HepG2 (cell line): ENCODE data around the gene PRKCZ.

ENCODE experiments used
- ARHGAP35 ChIP-seq: sonication (generic); formaldehyde crosslinking; IDR thresholded peaks from 2 replicates; pipeline ENCODE4 v1.9.0; 2022; ENCODE audit warnings: mild to moderate bottlenecking, inconsistent platforms, moderate library complexity, missing genetic modification reagents, borderline replicate concordance
- CHD2 ChIP-seq: IDR thresholded peaks from 2 replicates; pipeline ENCODE4 v1.6.1; 2011; ENCODE audit warnings: low read depth, low read length, improper control_type of control experiment
- CTCF ChIP-seq: sonication (generic); formaldehyde crosslinking; IDR thresholded peaks from 2 replicates; pipeline ENCODE4 v1.5.0; 2020; ENCODE audit warnings: mild to moderate bottlenecking, missing genetic modification reagents, moderate library complexity
- KAT8 ChIP-seq: IDR thresholded peaks from 2 replicates; pipeline ENCODE4 v1.6.1; 2016; ENCODE audit warnings: missing genetic modification reagents, missing compliant biosample characterization
- LBX2 ChIP-seq: sonication (generic); formaldehyde crosslinking; IDR thresholded peaks from 2 replicates; pipeline ENCODE4 v1.5.0; 2020; ENCODE audit warnings: missing genetic modification reagents, mild to moderate bottlenecking, borderline replicate concordance
- PHF20 ChIP-seq: sonication (generic); formaldehyde crosslinking; IDR thresholded peaks from 2 replicates; pipeline ENCODE4 v1.5.0; 2020; ENCODE audit warnings: mild to moderate bottlenecking, missing genetic modification reagents
- RARG ChIP-seq: sonication (generic); formaldehyde crosslinking; IDR thresholded peaks from 2 replicates; pipeline ENCODE4 v1.4.0; 2020; ENCODE audit warnings: low read depth, mild to moderate bottlenecking, missing genetic modification reagents
- TAF1 ChIP-seq: sonication (generic); formaldehyde crosslinking; IDR thresholded peaks from 2 replicates; pipeline ENCODE4 v1.4.0; 2020; ENCODE audit warnings: missing genetic modification reagents
- ZNF704 ChIP-seq: sonication (generic); formaldehyde crosslinking; IDR thresholded peaks from 2 replicates; pipeline ENCODE4 v1.8.1; 2023; ENCODE audit warnings: mild to moderate bottlenecking, inconsistent platforms, moderate library complexity, missing genetic modification reagents, borderline replicate concordance
- ZNF710 ChIP-seq: sonication (generic); formaldehyde crosslinking; IDR thresholded peaks from 2 replicates; pipeline ENCODE4 v1.5.0; 2020; ENCODE audit warnings: mild to moderate bottlenecking, missing genetic modification reagents, borderline replicate concordance
- ZNF780A ChIP-seq: sonication (generic); formaldehyde crosslinking; IDR thresholded peaks from 2 replicates; pipeline ENCODE4 v1.8.0; 2022; ENCODE audit warnings: mild to moderate bottlenecking, missing genetic modification reagents, moderate library complexity

GRCh38 chr1:2039251-2039650 is 11.0 kb upstream of the PRKCZ start:
- TF ChIP-seq ZNF780A (CRISPR knock-in tag): no peak
- TF ChIP-seq TAF1 (CRISPR knock-in tag): no peak
- TF ChIP-seq CTCF (CRISPR knock-in tag): no peak
- TF ChIP-seq ZNF704 (CRISPR knock-in tag): no peak
- TF ChIP-seq RARG (CRISPR knock-in tag): no peak
- TF ChIP-seq KAT8 (CRISPR knock-in tag): no peak
- TF ChIP-seq PHF20: no peak
- TF ChIP-seq LBX2 (CRISPR knock-in tag): no peak
- TF ChIP-seq ZNF710: no peak
- no peak for TF ChIP-seq CHD2
- no peak for TF ChIP-seq ARHGAP35 (CRISPR knock-in tag)
